HG02763 (cell line): ENCODE measurements around the gene DNAJC17.

Experiments used
- ATAC-seq: cut with Tn5 transposase; IDR thresholded peaks from one replicate; pipeline ENCODE4 v1.9.1; 2021; ENCODE audit warnings: mild to moderate bottlenecking, moderate library complexity; ENCODE audit not compliant: unreplicated experiment

The DNAJC17 gene

GRCh38 chr15:40767838-40768500 lies 39.3 kb downstream of the DNAJC17 start:
- no peak for ATAC-seq

DNA sequence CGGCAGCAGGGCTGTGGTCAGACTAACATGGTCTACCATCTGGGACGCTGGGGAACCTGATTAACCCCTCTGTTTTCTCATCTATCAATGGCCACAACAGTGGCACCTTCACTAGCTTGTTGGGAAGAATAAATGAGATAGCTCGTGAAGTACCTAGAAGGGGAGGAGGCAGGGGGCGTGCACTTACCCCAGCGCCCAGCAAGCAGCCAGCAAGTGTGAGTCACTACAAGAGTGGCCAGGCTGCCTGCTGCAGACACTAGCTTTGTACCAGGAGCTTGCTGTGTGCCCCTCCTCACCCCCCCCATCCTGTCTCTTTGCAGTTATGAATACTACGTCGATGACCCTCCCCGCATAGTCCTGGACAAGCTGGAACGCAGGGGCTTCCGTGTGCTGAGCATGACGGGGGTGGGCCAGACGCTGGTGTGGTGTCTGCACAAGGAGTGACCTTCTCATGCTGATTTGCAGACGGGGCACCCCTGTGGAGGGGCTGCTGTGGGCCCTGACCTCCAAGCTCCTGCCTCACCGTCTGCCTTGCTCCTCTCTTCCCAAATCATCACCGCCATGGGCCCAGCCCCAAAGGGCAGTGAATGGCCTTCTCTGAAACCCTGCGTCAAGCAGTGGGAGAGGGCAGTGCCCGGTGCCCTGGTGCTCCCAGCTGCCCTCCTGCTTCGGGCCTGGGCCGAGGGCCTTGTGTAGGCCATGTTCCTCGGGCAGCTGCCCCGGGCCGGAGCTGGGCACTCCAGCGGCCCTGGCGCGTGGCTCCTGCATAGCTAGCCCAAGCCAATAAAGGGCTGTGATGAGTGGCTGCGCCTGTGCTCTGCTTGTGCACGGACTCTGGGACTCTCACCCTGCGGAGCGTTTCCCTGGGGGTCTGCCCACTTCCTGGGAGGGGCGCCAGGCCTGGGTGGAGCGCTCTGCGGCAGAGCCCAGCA lies 40.1 kb downstream of the DNAJC17 start:
- no peak for ATAC-seq

- no peak for ATAC-seq
These were observed 41.0 kb downstream of the DNAJC17 start for GRCh38 chr15:40766194-40766815.

DNA sequence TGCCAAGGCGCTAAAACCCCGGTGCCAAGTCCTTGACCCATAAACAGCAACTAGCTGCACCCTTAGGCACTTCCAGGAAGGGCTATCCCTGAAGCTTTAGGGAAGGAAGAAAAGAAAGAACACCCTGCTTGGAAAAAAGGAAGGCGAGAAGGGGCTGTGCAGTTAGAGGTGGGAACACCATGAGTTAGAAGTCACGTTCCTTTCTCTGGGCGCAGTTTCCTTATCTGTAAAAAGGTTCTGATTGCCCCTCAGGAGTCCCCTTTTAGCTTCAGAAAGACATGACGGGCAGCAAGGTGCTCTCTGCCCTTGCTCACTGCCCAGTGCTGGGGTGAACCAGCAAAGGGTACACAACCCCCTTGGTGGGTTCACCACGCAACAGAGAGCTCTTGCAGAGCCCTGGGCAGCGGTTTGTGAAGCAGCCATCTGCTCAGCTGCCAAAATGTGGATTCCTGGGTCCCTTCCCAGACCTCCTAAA lies 42.6 kb downstream of the DNAJC17 start:
- no peak for ATAC-seq

GRCh38 chr15:40763801-40764628 lies 43.3 kb downstream of the DNAJC17 start, which contains the start of gene GCHFR:
GCHFR (plus strand) TSS chr15:40764068; CDS start chr15:40764181, 113 bp downstream.
- peak; percentile 43 for ATAC-seq

DNA sequence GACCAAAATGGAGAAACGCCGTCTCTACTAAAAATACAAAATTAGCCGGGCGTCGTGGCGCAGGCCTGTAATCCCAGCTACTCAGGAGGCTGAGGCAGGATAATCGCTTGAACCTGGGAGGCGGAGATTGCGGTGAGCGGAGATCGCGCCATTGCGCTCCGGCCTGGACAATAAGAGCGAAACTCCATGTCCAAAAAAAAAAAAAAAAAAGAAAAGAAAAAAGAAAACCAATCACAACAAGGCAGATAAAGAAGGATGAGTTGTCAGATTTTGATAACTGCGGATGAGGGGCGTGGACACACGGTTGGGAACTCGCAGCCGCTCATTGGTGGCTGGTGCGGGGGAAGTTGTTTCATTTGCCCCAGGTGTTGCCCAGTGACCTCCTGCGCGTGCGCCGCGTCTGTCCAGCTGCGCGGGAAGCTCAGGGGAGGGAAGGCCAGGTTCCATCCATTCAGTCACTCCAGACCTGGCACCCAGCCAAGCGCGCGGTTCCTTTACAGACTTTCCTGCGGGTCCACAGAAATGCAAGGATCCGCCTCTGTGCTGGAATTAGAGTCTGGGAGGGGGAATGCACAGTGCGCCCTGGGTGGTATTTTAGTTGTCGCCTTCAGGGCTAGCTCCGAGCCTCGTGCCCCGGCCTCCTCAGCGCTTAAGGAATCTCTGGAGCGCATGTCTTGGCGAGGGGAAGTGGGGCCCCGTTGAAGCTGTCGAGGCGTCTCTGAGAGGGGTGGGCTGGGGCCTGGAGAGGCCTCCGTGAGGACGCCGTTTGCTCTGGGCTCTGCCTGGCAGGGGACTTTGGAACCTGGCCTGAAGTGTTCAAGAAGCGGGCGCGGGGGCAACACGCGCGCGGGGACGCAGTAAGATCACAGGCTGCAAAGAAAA lies 44.1 kb downstream of the DNAJC17 start:
- no peak for ATAC-seq

DNA sequence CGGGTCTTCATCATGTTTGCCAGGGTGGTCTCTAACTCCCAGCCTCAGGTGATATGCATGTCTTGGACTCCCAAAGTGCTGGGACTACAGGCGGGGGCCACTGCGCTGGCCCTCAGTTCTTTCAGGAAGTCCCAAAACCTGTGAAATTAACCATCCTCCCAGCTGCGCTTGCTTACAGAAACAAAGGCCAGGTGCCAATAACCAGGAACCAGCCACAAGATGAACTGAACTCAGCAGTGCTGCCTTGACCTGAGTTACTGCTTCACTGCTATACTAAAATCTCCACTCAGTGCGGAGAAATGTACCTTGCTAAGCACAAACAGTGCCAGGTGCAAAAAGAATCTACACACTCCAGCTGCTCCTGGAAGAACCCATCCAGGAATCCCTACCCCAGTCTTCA lies 47.3 kb downstream of the DNAJC17 start:
- ATAC-seq: no peak

DNA sequence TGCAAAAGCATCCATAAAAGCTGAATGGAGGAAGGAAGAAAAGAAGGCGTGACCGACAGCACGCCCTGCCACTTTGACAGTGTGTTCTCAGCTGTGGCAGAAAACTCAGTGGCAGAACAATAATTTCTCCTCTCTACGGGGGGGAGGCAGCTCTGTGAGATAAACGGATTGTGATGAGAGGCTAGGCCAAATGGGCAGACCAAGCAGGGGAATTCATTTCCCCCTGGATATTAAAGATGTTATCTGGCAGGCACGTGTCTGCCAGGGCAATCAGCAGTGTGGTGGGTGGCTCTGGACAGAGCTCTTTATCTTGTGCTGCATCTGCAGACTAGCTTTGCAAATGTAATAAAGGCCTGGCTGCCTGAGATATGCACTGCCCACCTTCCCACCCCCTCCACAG lies 50.3 kb downstream of the DNAJC17 start:
- no peak for ATAC-seq

DNA sequence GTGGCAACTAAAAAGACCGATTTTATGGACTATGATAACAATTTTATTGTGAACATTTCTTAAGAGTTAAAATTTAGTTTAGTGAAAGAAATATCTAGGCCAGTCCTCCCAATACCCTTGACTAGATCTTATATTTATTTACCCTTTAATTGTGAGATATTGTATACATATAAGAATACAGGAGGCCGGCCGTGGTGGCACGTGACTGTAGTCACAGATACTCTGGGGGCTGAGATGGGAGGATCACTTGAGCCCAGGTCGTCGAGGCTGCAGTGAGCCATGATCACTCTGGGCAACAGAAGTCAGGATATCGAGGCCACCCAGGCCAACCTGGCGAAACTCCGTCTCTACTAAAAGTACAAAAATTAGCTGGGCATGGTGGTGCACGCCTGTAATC lies 51.5 kb downstream of the DNAJC17 start:
- ATAC-seq: no peak

DNA sequence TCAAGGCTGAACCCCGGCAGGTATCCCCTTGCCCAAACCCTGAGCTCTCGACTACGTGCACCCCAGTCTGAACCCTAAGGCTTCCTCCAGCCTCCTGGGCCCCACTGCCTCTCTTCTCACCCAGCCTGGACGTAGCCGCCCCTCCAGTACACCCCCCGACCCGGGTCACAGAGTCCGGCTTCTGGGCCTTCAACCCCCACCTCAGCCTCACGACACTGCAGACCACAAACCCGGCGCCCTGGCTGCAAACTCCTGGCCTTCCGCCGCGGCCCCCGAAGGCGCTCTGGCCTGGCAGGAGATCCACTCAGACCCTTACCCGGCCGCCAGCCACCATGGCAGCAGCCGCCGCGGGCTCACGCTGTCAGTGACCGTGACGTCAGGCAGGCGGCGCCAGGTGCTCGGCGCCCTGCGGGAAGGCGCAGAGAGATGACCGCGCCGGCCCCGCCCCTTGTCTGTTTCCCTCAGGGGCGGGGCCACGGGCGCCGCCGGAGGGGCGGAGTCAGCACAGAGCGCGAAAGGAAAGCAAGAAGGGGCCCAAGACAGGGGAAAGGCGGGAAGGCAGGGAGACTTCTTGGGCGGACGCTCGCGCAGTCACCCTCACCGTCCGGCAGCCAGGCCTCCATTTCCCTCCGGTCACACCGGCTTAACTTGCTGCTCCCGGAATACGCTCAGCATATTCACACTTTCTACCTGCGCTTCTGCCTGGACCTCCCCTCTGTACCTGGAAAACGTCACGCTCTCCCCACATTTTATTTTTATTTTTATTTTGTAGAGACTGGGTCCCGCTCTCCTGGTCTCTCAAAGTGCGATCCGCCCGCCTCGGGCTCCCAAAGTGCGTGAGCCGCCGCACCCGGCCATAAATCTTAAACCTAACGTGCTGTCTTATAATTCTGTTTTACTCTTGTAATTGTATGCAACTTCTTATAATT lies 52.1 kb downstream of the DNAJC17 start, which contains the start of gene RMDN3:
Gene RMDN3 (minus strand): TSS at position 372 of the 929 bp plus-strand sequence. CDS start 471 bp downstream, outside the sequence.
- peak; percentile 89 for ATAC-seq

- ATAC-seq: peak; percentile 12
These were observed 52.7 kb downstream of the DNAJC17 start for GRCh38 chr15:40754574-40754882.

GRCh38 chr15:40751745-40752144 lies 55.5 kb downstream of the DNAJC17 start:
- no peak for ATAC-seq

DNA sequence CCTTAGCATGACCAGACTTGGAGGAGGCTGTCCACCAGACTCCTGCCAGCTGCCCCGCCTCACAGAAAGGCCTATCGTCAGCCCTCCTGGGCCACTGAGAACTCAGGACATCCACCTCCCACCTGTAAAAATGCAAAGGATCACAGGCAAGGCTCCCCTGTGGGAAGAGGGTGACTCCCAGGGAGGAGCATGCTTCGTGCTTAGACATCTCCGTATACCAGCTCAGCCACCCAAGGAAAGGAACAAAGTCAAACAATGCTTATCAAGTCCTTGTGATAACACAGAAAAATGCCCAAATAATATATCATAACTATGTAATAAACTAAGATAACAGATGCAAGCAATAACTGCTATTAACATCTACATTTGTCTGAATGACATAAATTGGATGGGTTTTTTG lies 56.4 kb downstream of the DNAJC17 start:
- ATAC-seq: no peak

- ATAC-seq: no peak
These were observed 58.1 kb downstream of the DNAJC17 start for GRCh38 chr15:40749151-40749630.

DNA sequence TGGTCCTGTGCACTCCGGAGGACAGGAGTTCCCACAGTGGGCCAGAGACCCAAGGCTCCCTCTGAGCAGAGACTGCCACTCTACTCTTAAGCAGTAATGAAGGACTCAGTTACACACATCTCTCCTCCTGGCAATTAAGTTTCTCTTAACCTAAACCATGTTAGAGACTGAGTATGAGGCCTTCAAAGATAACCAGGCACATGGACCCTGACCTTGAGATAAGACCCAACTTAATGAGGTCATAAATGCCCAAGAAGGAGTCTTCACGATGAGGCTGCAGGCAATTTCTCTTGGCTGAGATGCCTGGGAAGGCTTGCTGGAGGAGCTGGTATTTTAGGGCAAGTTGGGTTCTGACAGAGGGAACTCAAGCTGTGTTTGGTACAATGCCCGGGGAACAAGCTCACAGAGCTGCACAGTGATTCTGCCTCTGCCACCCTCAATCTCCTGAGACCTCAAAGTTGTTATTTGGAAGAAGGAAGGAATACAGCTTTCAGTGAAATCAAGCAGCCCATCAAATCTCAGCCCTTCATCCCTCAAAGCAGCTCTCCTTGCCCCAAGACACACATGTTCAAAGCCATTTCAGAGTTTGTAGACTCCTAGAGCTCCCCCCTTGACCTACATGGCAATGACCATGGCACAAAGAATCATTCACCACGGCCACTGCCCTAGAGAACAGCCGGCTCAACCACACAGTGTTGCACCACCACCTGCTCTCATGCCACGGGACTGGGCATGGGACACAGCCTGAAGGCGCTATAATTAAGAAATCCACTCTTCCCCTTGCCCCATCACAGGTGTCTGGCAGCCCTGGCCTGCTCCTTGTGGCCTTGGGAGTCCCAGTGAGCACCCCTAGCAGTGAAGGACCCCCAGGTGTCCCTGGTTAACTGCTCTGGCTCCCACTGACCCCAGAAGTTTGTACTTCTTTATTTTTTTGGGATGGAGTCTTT lies 59.3 kb downstream of the DNAJC17 start:
- ATAC-seq: no peak

GRCh38 chr15:40746916-40747418 lies 60.3 kb downstream of the DNAJC17 start:
- ATAC-seq: no peak

DNA sequence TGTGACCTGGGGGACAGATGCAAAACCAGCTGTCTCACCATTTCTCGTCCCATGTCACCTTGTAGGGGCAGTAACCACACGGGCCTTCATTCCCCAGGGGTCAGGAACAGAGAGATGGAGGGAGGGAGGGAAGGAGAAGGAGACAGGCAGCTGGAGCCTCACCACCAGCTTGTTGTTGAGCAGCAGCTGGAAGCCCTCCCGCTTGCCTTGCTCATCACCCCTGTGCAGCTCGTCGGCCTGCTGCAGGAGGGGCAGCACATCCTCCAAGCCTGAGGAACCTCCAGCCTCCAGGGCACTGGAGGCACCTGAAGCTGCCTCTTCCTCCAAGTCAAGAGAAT lies 62.5 kb downstream of the DNAJC17 start:
- ATAC-seq: no peak
